Measurements from ENCODE around the gene PTPN9. TPM values are rescaled to one million over a fixed set of nuclear protein-coding genes. Genes with fewer than 3 reads are reported as not detected.

PTPN9 gene
- total RNA-seq = 10 to 100 TPM; 31.1 to 32.3 TPM

GRCh38 chr15:75578948-75579920, at the start of gene PTPN9:
Gene PTPN9, minus strand, starts transcription at chr15:75579315. Its CDS starts 539 bp downstream, at chr15:75578776.
- Histone ChIP-seq H3K36me3 (no peaks in the 10 kb centered on the region), H3K9me3 (no peaks in the 10 kb centered on the region), H3K9ac (ENCODE audit: low read depth in 2 of 2, low read length in 2 of 2) (peak within 1 kb of the TSS; percentile 92 to 98), H3K4me1 (no peaks in the 10 kb centered on the region), H3K27me3 (no peaks in the 10 kb centered on the region), H3K4me3 (peak within 1 kb of the TSS; percentile 82), H3K27ac (peak within 1 kb of the TSS; percentile 86)
- intact Hi-C loops (cut with DNase I) = no loop called here
- DNase-seq = peak; percentile 88
- TF ChIP-seq CTCF (IDR thresholded peaks at IDR 0.05) = peak; percentile 47

GRCh38 chr15:75625542-75626347, 46.6 kb upstream of the PTPN9 start, which contains the start of gene SNUPN:
Gene SNUPN, minus strand, starts transcription at chr15:75625725. Its CDS starts 4,674 bp downstream, at chr15:75621051.
- DNase-seq = peak; percentile 96
- intact Hi-C loops (cut with DNase I) = no loop called here
- Histone ChIP-seq H3K9me3 (no peaks in the 10 kb centered on the region), H3K9ac (ENCODE audit: low read depth in 2 of 2, low read length in 2 of 2) (peak within 1 kb of the TSS; percentile 83 to 91), H3K4me3 (peak within 1 kb of the TSS; percentile 81), H3K27ac (peak within 1 kb of the TSS; percentile 91), H3K27me3 (no peaks in the 10 kb centered on the region), H3K4me1 (no peaks in the 10 kb centered on the region), H3K36me3 (no peaks in the 10 kb centered on the region)
- TF ChIP-seq CTCF (IDR thresholded peaks at IDR 0.05) = no peak

GRCh38 chr15:75622505-75622904, 43.4 kb upstream of the PTPN9 start:
- no peak overlapping the region for H3K4me3 ChIP-seq
- H3K9ac ChIP-seq (ENCODE audit: low read depth in 2 of 2, low read length in 2 of 2) = no peak overlapping the region
- intact Hi-C loops (cut with DNase I) = no loop called here
- no peaks in the 10 kb centered on the region for H3K9me3 ChIP-seq
- no peaks in the 10 kb centered on the region for H3K27me3 ChIP-seq
- no peak for DNase-seq
- H3K27ac ChIP-seq = no peak overlapping the region
- no peaks in the 10 kb centered on the region for H3K36me3 ChIP-seq
- H3K4me1 ChIP-seq = no peaks in the 10 kb centered on the region
- no peak for TF ChIP-seq CTCF (IDR thresholded peaks at IDR 0.05)

GRCh38 chr15:75620841-75621391, 41.8 kb upstream of the PTPN9 start:
- H3K27ac ChIP-seq = peak overlapping the region; percentile 53
- H3K9ac ChIP-seq (ENCODE audit: low read depth in 2 of 2, low read length in 2 of 2) = peak overlapping the region in 1 of 2 donors; percentile 67
- no peak for TF ChIP-seq CTCF (IDR thresholded peaks at IDR 0.05)
- H3K4me3 ChIP-seq = no peak overlapping the region
- peak; percentile 54 for DNase-seq
- H3K9me3 ChIP-seq = no peaks in the 10 kb centered on the region
- intact Hi-C loops (cut with DNase I) = no loop called here
- no peaks in the 10 kb centered on the region for H3K27me3 ChIP-seq
- no peaks in the 10 kb centered on the region for H3K4me1 ChIP-seq
- H3K36me3 ChIP-seq = no peaks in the 10 kb centered on the region

Data from colonic mucosa (tissue), 4 donors.